Measurements from ENCODE around the gene NMD3.

NMD3 gene

DNA sequence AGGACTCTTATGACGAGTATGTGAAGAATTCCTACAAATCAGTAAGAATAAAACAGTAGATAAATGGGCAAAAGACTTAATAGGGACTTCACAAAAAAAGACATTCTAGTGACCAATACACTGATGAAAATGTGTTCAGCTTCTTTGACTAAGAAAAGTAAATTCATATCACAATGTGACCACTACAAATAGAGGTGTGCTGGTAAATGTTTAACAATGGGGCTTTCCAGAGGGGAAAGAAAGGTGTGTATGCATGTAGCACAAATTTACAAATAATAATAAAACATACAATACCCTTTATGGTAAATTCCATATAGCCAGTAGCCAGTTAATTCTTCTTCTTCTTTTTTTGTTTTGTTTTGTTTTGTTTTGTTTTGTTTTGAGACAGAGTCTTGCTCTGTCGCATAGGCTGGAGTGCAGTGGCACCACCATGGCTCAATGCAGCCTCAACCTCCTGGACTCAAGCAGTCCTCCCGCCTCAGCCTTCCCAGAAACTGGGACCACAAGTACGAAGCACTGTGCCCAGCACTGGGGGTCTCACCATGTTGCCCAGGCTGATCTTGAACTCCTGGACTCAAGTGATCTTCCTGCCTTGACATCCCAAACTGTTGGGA lies 17.5 kb upstream of the NMD3 start:
- no peaks in the 10 kb centered on the region for H3K79me2 ChIP-seq (ENCODE audit: control insufficient read depth, insufficient read depth, low read length, poor library complexity)
- H3K4me3 ChIP-seq (ENCODE audit: low read depth, low read length) = no peak overlapping the region
- H3K27ac ChIP-seq (ENCODE audit: low read depth, low read length) = no peak overlapping the region
- H3K36me3 ChIP-seq (ENCODE audit: control insufficient read depth in 1 of 2, insufficient read depth in 2 of 2, low read length in 2 of 2) = no peaks in the 10 kb centered on the region
- H4K91ac ChIP-seq (ENCODE audit: low read depth, low read length) = no peak overlapping the region
- H3K23ac ChIP-seq (ENCODE audit: low read length) = no peak overlapping the region
- no peak overlapping the region for H2BK120ac ChIP-seq (ENCODE audit: insufficient read depth, low read length, poor library complexity)
- no peak overlapping the region for H3K9ac ChIP-seq (ENCODE audit: low read length)
- no peak overlapping the region for H3K14ac ChIP-seq (ENCODE audit: low read length)
- H3K79me1 ChIP-seq (ENCODE audit: low read length) = no peaks in the 10 kb centered on the region
- no peak overlapping the region for H2BK12ac ChIP-seq (ENCODE audit: low read length)
- no peak for DNase-seq
- no peaks in the 10 kb centered on the region for H3K9me3 ChIP-seq (ENCODE audit: insufficient read depth, low read depth, low read length)
- H2AK5ac ChIP-seq (ENCODE audit: low read length) = no peak overlapping the region
- WGBS (ENCODE audit: extremely low coverage, insufficient coverage, insufficient read length) = no CpG with 5 or more reads among the region's 4 CpGs
- H3K27me3 ChIP-seq (ENCODE audit: insufficient read depth, low read length) = no peaks in the 10 kb centered on the region
- no peak overlapping the region for H3K4me2 ChIP-seq (ENCODE audit: low read length)
- no peak overlapping the region for H3K18ac ChIP-seq (ENCODE audit: low read length)
- H3K4me1 ChIP-seq (ENCODE audit: control insufficient read depth in 1 of 2, insufficient read depth in 2 of 2, low read length in 2 of 2) = no peaks in the 10 kb centered on the region
- no peak overlapping the region for H2AFZ ChIP-seq (ENCODE audit: insufficient read depth, low read length, poor library complexity)
- no peak overlapping the region for H3K4ac ChIP-seq (ENCODE audit: low read depth, low read length)
- no peak overlapping the region for H2BK5ac ChIP-seq (ENCODE audit: low read depth, low read length, poor library complexity)
- no peak overlapping the region for H4K8ac ChIP-seq (ENCODE audit: low read depth, low read length)
- no peak overlapping the region for H4K12ac ChIP-seq (ENCODE audit: low read depth, low read length)

DNA sequence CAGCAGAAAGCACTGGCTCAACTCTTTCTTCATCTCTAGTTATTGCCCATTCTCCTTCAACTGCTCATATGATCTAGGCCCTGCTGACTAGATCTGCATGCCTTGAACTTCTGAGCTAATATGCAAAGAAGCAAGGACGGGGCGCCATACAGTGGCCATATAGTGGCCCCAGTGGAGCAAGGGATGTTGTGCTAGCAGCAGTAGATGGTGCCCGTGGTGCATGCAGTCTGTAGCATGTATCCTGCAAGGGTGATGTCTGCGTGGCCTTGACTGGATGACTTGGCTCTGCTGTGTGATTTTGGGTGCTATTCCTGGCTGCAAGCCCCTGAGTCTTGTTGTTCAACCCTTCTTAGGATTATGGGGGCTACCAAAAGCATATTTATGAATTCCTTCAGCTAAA lies 12.2 kb upstream of the NMD3 start:
- no peak overlapping the region for H4K12ac ChIP-seq (ENCODE audit: low read depth, low read length)
- no peak overlapping the region for H4K91ac ChIP-seq (ENCODE audit: low read depth, low read length)
- H3K36me3 ChIP-seq (ENCODE audit: control insufficient read depth in 1 of 2, insufficient read depth in 2 of 2, low read length in 2 of 2) = no peaks in the 10 kb centered on the region
- no peaks in the 10 kb centered on the region for H3K79me2 ChIP-seq (ENCODE audit: control insufficient read depth, insufficient read depth, low read length, poor library complexity)
- H3K79me1 ChIP-seq (ENCODE audit: low read length) = no peaks in the 10 kb centered on the region
- no peak overlapping the region for H3K14ac ChIP-seq (ENCODE audit: low read length)
- no peak overlapping the region for H2BK12ac ChIP-seq (ENCODE audit: low read length)
- WGBS (ENCODE audit: extremely low coverage, insufficient coverage, insufficient read length) = no CpG with 5 or more reads among the region's 4 CpGs
- H2BK5ac ChIP-seq (ENCODE audit: low read depth, low read length, poor library complexity) = no peak overlapping the region
- H3K4me2 ChIP-seq (ENCODE audit: low read length) = no peak overlapping the region
- H3K18ac ChIP-seq (ENCODE audit: low read length) = no peak overlapping the region
- H3K27ac ChIP-seq (ENCODE audit: low read depth, low read length) = no peak overlapping the region
- H2AK5ac ChIP-seq (ENCODE audit: low read length) = no peak overlapping the region
- H4K8ac ChIP-seq (ENCODE audit: low read depth, low read length) = no peak overlapping the region
- H2AFZ ChIP-seq (ENCODE audit: insufficient read depth, low read length, poor library complexity) = no peak overlapping the region
- no peak for DNase-seq
- H3K4ac ChIP-seq (ENCODE audit: low read depth, low read length) = no peak overlapping the region
- peak overlapping the region; percentile 44 for H3K23ac ChIP-seq (ENCODE audit: low read length)
- peaks cover 2% of the 10 kb centered on the region for H3K9me3 ChIP-seq (ENCODE audit: insufficient read depth, low read depth, low read length)
- H3K4me1 ChIP-seq (ENCODE audit: control insufficient read depth in 1 of 2, insufficient read depth in 2 of 2, low read length in 2 of 2) = no peaks in the 10 kb centered on the region
- H3K9ac ChIP-seq (ENCODE audit: low read length) = no peak overlapping the region
- no peak overlapping the region for H3K4me3 ChIP-seq (ENCODE audit: low read depth, low read length)
- no peak overlapping the region for H2BK120ac ChIP-seq (ENCODE audit: insufficient read depth, low read length, poor library complexity)
- H3K27me3 ChIP-seq (ENCODE audit: insufficient read depth, low read length) = no peaks in the 10 kb centered on the region

DNA sequence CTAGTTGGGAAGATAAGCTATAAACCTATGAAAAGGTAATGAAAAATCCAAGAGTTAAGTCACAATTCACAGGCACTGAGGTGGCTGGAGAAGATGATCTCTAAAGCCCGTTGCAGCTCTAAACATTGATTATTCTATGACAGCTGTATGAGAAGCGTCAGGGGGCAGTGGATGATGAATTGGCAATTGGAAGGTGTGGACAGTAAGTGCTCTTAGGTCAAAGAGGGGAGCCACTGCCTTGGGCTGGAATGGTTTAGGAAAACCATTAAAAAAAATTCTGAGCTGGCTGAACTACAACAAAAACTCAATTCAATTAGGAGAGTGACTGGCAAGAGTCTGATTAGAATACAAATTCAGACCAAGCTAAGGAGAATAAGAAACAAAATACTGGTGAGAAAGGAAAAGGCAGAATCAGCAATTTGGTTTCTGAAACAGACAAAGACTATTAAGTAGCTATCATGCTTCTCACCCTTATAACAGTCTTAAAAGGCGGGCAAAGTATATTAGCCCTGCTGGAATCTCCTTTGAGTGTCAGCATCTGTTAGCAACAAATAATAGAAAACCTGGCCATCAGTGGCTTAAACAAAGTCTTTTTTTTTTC lies 8.8 kb upstream of the NMD3 start:
- Histone ChIP-seq H3K9me3 (ENCODE audit: insufficient read depth, low read depth, low read length) (peaks cover 2% of the 10 kb centered on the region), H2AFZ (ENCODE audit: insufficient read depth, low read length, poor library complexity) (no peak overlapping the region), H4K8ac (ENCODE audit: low read depth, low read length) (no peak overlapping the region), H3K9ac (ENCODE audit: low read length) (no peak overlapping the region), H2AK5ac (ENCODE audit: low read length) (no peak overlapping the region), H3K27ac (ENCODE audit: low read depth, low read length) (no peak overlapping the region), H3K4me1 (ENCODE audit: control insufficient read depth in 1 of 2, insufficient read depth in 2 of 2, low read length in 2 of 2) (no peaks in the 10 kb centered on the region), H3K23ac (ENCODE audit: low read length) (no peak overlapping the region), H3K27me3 (ENCODE audit: insufficient read depth, low read length) (no peaks in the 10 kb centered on the region), H3K4me3 (ENCODE audit: low read depth, low read length) (no peak overlapping the region), H2BK5ac (ENCODE audit: low read depth, low read length, poor library complexity) (no peak overlapping the region), H3K14ac (ENCODE audit: low read length) (no peak overlapping the region), H2BK12ac (ENCODE audit: low read length) (no peak overlapping the region), H2BK120ac (ENCODE audit: insufficient read depth, low read length, poor library complexity) (no peak overlapping the region), H3K18ac (ENCODE audit: low read length) (no peak overlapping the region), H3K36me3 (ENCODE audit: control insufficient read depth in 1 of 2, insufficient read depth in 2 of 2, low read length in 2 of 2) (no peaks in the 10 kb centered on the region), H3K4ac (ENCODE audit: low read depth, low read length) (no peak overlapping the region), H3K79me1 (ENCODE audit: low read length) (no peaks in the 10 kb centered on the region), H4K91ac (ENCODE audit: low read depth, low read length) (no peak overlapping the region), H3K79me2 (ENCODE audit: control insufficient read depth, insufficient read depth, low read length, poor library complexity) (no peaks in the 10 kb centered on the region), H4K12ac (ENCODE audit: low read depth, low read length) (no peak overlapping the region), H3K4me2 (ENCODE audit: low read length) (no peak overlapping the region)
- WGBS (ENCODE audit: extremely low coverage, insufficient coverage, insufficient read length) = no CpG with 5 or more reads among the region's 3 CpGs
- no peak for DNase-seq

GRCh38 chr3:161212906-161213305 lies 8.2 kb upstream of the NMD3 start:
- no peaks in the 10 kb centered on the region for H3K27me3 ChIP-seq (ENCODE audit: insufficient read depth, low read length)
- no peak overlapping the region for H2BK12ac ChIP-seq (ENCODE audit: low read length)
- no peak for DNase-seq
- no peak overlapping the region for H3K18ac ChIP-seq (ENCODE audit: low read length)
- H3K4me3 ChIP-seq (ENCODE audit: low read depth, low read length) = no peak overlapping the region
- no peak overlapping the region for H4K8ac ChIP-seq (ENCODE audit: low read depth, low read length)
- H3K4me2 ChIP-seq (ENCODE audit: low read length) = no peak overlapping the region
- no peak overlapping the region for H2AK5ac ChIP-seq (ENCODE audit: low read length)
- no peaks in the 10 kb centered on the region for H3K4me1 ChIP-seq (ENCODE audit: control insufficient read depth in 1 of 2, insufficient read depth in 2 of 2, low read length in 2 of 2)
- no peaks in the 10 kb centered on the region for H3K36me3 ChIP-seq (ENCODE audit: control insufficient read depth in 1 of 2, insufficient read depth in 2 of 2, low read length in 2 of 2)
- no peak overlapping the region for H3K4ac ChIP-seq (ENCODE audit: low read depth, low read length)
- no peak overlapping the region for H3K23ac ChIP-seq (ENCODE audit: low read length)
- H3K14ac ChIP-seq (ENCODE audit: low read length) = no peak overlapping the region
- H3K27ac ChIP-seq (ENCODE audit: low read depth, low read length) = no peak overlapping the region
- H4K91ac ChIP-seq (ENCODE audit: low read depth, low read length) = no peak overlapping the region
- no peak overlapping the region for H2BK5ac ChIP-seq (ENCODE audit: low read depth, low read length, poor library complexity)
- no peak overlapping the region for H4K12ac ChIP-seq (ENCODE audit: low read depth, low read length)
- no peak overlapping the region for H3K9ac ChIP-seq (ENCODE audit: low read length)
- H3K79me1 ChIP-seq (ENCODE audit: low read length) = no peaks in the 10 kb centered on the region
- no peaks in the 10 kb centered on the region for H3K79me2 ChIP-seq (ENCODE audit: control insufficient read depth, insufficient read depth, low read length, poor library complexity)
- peaks cover 2% of the 10 kb centered on the region for H3K9me3 ChIP-seq (ENCODE audit: insufficient read depth, low read depth, low read length)
- no peak overlapping the region for H2AFZ ChIP-seq (ENCODE audit: insufficient read depth, low read length, poor library complexity)
- no peak overlapping the region for H2BK120ac ChIP-seq (ENCODE audit: insufficient read depth, low read length, poor library complexity)

Measured in trophoblast cell (in vitro differentiated cells and primary cell).